HCT116 (cell line): ENCODE results near the gene TP53TG5. TPM values are rescaled to one million over a fixed set of nuclear protein-coding genes. Genes with fewer than 3 reads are reported as not detected.

ENCODE experiments used
- ATAC-seq: fragments of 200-7000 bp; cut with Tn5 transposase; 2 replicates; pipeline ENCODE4 v1.9.1; 2020; ENCODE audit warnings: mild to moderate bottlenecking, moderate library complexity
- BruUV-seq: library from RNA; stranded (reverse); fragments of 400-500 nt; replicated peaks from 2 replicates; lab custom pipeline; 2021; lab: Mats Ljungman, UMichigan
- CTCF ChIA-PET: fragments of 300-600 bp; sonication (Branson Sonifier 250); formaldehyde crosslinking; loops from one replicate; lab custom pipeline; 2021; ENCODE audit warnings: antibody characterized with exemption; lab: Charles Lee
- POLR2A ChIA-PET: fragments of 300-600, 350-600 bp; sonication (Branson Sonifier 250); formaldehyde crosslinking; loops from one replicate; lab custom pipeline; 2021; ENCODE audit warnings: antibody characterized with exemption; lab: Charles Lee
- RAD21 ChIA-PET, 2 experiments: fragments of 300-600 bp; sonication (Branson Sonifier 250); formaldehyde crosslinking; loops; one replicate each; lab custom pipeline; 2023; ENCODE audit warnings: low total read pairs in 2 of 2; ENCODE audit not compliant: uncharacterized antibody in 2 of 2, unreplicated experiment in 2 of 2, low non-redundant PET in 1 of 2; lab: Charles Lee
- DNase-seq: peaks from one replicate; pipeline ENCODE4 v3.0.0-alpha.2; 2010; ENCODE audit warnings: low read depth, low spot score
- H2AFZ ChIP-seq: fragments of 200-600 bp; shearing (Covaris generic), sonication (generic); 2 replicates; pipeline ENCODE4 v1.6.1; 2017; ENCODE audit warnings: low read depth, mixed run types, mixed read lengths, antibody characterized with exemption, low read length; ENCODE audit not compliant: poor library complexity, severe bottlenecking
- H3K27ac ChIP-seq: 2 replicates; pipeline ENCODE4 v1.5.1; 2012; ENCODE audit warnings: low read depth, low read length
- H3K27me3 ChIP-seq: fragments of 200-600 bp; sonication (generic); 2 replicates; pipeline ENCODE4 v1.6.1; 2016; ENCODE audit warnings: mixed run types, low read length, mixed read lengths; ENCODE audit not compliant: insufficient read depth
- H3K36me3 ChIP-seq, 2 experiments: fragments of 200-500 bp in 1 of 2; fragments of 200-600 bp in 1 of 2; sonication (Bioruptor generic) in 1 of 2; sonication (generic) in 1 of 2; 2 replicates each; pipeline versions ENCODE4 v1.5.1 to v1.6.1; 2014 to 2016; ENCODE audit warnings: low read length in 2 of 2, inconsistent platforms in 1 of 2, mixed read lengths in 1 of 2, mixed run types in 1 of 2; ENCODE audit not compliant: insufficient read depth in 2 of 2, control insufficient read depth in 1 of 2
- H3K4me1 ChIP-seq, 2 experiments: fragments of 200-600 bp in 1 of 2; sonication (generic) in 1 of 2; 2 replicates each; pipeline versions ENCODE4 v1.5.1 to v1.6.1; 2012 to 2017; ENCODE audit warnings: low read length in 2 of 2, inconsistent platforms in 1 of 2, mild to moderate bottlenecking in 1 of 2, mixed read lengths in 1 of 2, mixed run types in 1 of 2, moderate library complexity in 1 of 2; ENCODE audit not compliant: insufficient read depth in 2 of 2, control insufficient read depth in 1 of 2
- H3K4me2 ChIP-seq: fragments of 200-600 bp; sonication (generic); 2 replicates; pipeline ENCODE4 v1.6.1; 2017; ENCODE audit warnings: mixed run types, low read length, mixed read lengths
- H3K4me3 ChIP-seq, 2 experiments: fragments of 200-600 bp in 1 of 2; sonication (generic) in 1 of 2; replicated peaks in 1 of 2; 2 replicates each; pipeline ENCODE4 v1.5.1; 2011 to 2016; ENCODE audit warnings: low read length in 2 of 2, control low read depth in 1 of 2, low read depth in 1 of 2, mild to moderate bottlenecking in 1 of 2, mixed read lengths in 1 of 2, mixed run types in 1 of 2
- H3K79me2 ChIP-seq: fragments of 200-600 bp; sonication (generic); 2 replicates; pipeline ENCODE4 v1.6.1; 2017; ENCODE audit warnings: mild to moderate bottlenecking, mixed run types, low read length, moderate library complexity, mixed read lengths; ENCODE audit not compliant: insufficient read depth
- H3K9ac ChIP-seq: fragments of 200-600 bp; sonication (generic); 2 replicates; pipeline ENCODE4 v1.6.1; 2016; ENCODE audit warnings: low read length, mixed read lengths
- H3K9me2 ChIP-seq: fragments of 200-600 bp; sonication (generic), shearing (Covaris generic); 2 replicates; pipeline ENCODE4 v1.6.1; 2017; ENCODE audit warnings: mixed run types, mild to moderate bottlenecking, moderate library complexity; ENCODE audit not compliant: insufficient read depth
- H3K9me3 ChIP-seq, 2 experiments: fragments of 200-500 bp in 1 of 2; fragments of 200-600 bp in 1 of 2; sonication (Bioruptor generic) in 1 of 2; sonication (generic) in 1 of 2; 2 replicates each; pipeline ENCODE4 v1.6.1; 2014 to 2017; ENCODE audit warnings: low read length in 2 of 2, mixed read lengths in 2 of 2, inconsistent platforms in 1 of 2, low read depth in 1 of 2, mild to moderate bottlenecking in 1 of 2, mixed run types in 1 of 2, moderate library complexity in 1 of 2; ENCODE audit not compliant: control insufficient read depth in 1 of 2, insufficient read depth in 1 of 2
- H4K20me1 ChIP-seq: fragments of 200-600 bp; sonication (generic), shearing (Covaris generic); 2 replicates; pipeline ENCODE4 v1.6.1; 2017; ENCODE audit warnings: mixed run types, mild to moderate bottlenecking, moderate library complexity; ENCODE audit not compliant: insufficient read depth
- EZH2phosphoT487 ChIP-seq: fragments of 200-600 bp; IDR thresholded peaks from 2 replicates; pipeline ENCODE4 v1.6.1; 2018; ENCODE audit warnings: antibody characterized with exemption, borderline replicate concordance
- FOSL1 ChIP-seq: IDR thresholded peaks from 2 replicates; pipeline ENCODE4 v1.6.1; 2012; ENCODE audit warnings: low read depth
- POLR2A ChIP-seq: IDR thresholded peaks from 2 replicates; pipeline ENCODE4 v1.7.0; 2011; ENCODE audit warnings: borderline replicate concordance; ENCODE audit not compliant: insufficient read depth, insufficient read length; ENCODE audit errors: extremely low read depth
- POLR2AphosphoS5 ChIP-seq: IDR thresholded peaks from 2 replicates; pipeline ENCODE4 v1.6.1; 2011; ENCODE audit warnings: mild to moderate bottlenecking, low read depth, low read length, moderate library complexity
- REST ChIP-seq: IDR thresholded peaks from 2 replicates; pipeline ENCODE4 v1.6.1; 2012; ENCODE audit warnings: low read depth
- SP1 ChIP-seq: IDR thresholded peaks from 2 replicates; pipeline ENCODE4 v1.6.1; 2012; ENCODE audit warnings: low read depth
- TCF7L2 ChIP-seq: IDR thresholded peaks from 2 replicates; pipeline ENCODE4 v1.7.0; 2011; ENCODE audit warnings: borderline replicate concordance, inconsistent platforms; ENCODE audit not compliant: insufficient read depth, insufficient read length; ENCODE audit errors: extremely low read depth
- YY1 ChIP-seq: IDR thresholded peaks from 2 replicates; pipeline ENCODE4 v1.6.1; 2011; ENCODE audit warnings: low read length, low read depth, moderate library complexity, mild to moderate bottlenecking; ENCODE audit not compliant: insufficient replicate concordance; ENCODE audit errors: extremely low read depth
- intact Hi-C: fragments of 100-400 bp; cut with micrococcal nuclease; formaldehyde crosslinking; loops from 2 replicates; pipeline ENCODE4 v1.10.0; 2022
- total RNA-seq: library from RNA; stranded (reverse); gene quantifications from one replicate; pipeline ENCODE4 v1.2.1, GENCODE V29; 2021; ENCODE audit not compliant: unreplicated experiment

The TP53TG5 gene
- total RNA-seq, 1 experiment from 2014 or later: 0.76 TPM

DNA sequence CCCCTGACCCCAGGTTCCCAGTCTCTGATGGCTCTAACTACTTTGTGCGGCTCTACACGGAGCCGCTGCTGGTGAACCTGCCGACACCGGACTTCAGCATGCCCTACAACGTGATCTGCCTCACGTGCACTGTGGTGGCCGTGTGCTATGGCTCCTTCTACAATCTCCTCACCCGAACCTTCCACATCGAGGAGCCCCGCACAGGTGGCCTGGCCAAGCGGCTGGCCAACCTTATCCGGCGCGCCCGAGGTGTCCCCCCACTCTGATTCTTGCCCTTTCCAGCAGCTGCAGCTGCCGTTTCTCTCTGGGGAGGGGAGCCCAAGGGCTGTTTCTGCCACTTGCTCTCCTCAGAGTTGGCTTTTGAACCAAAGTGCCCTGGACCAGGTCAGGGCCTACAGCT, 47.4 kb upstream of the TP53TG5 start:
- H4K20me1 ChIP-seq: no peaks in the 10 kb centered on the region
- POLR2A ChIA-PET: no interaction called here
- peaks cover 28 to 35% of the 10 kb centered on the region in 2 experiments; a peak in 3 of 4 replicates for H3K36me3 ChIP-seq
- H3K4me1 ChIP-seq: no peaks in the 10 kb centered on the region
- H3K79me2 ChIP-seq: no peaks in the 10 kb centered on the region
- H3K9me3 ChIP-seq: no peaks in the 10 kb centered on the region
- CTCF ChIA-PET: no interaction called here
- BruUV-seq: no TSS peak
- TF ChIP-seq EZH2phosphoT487: no peak
- TF ChIP-seq POLR2A: no peak
- no peak for TF ChIP-seq SP1
- TF ChIP-seq YY1: no peak
- TF ChIP-seq FOSL1: no peak
- no peak for TF ChIP-seq TCF7L2
- no peak for TF ChIP-seq REST
- no peak for TF ChIP-seq POLR2AphosphoS5
- ATAC-seq (no peak), DNase-seq (no peak)
- H3K27me3 ChIP-seq: no peaks in the 10 kb centered on the region
- no peak overlapping the region for H3K27ac ChIP-seq
- no peaks in the 10 kb centered on the region for H3K9me2 ChIP-seq
- H3K4me3 ChIP-seq: no peak overlapping the region
- intact Hi-C loops: no loop called here
- no peak overlapping the region for H2AFZ ChIP-seq
- H3K9ac ChIP-seq: no peak overlapping the region
- RAD21 ChIA-PET: no interaction called here
- no peak overlapping the region for H3K4me2 ChIP-seq
